Breast epithelium (tissue), 3 donors: Measurements from ENCODE around the gene DMRT1.

Source experiments
- POLR2A ChIP-seq: fragments of 450-650 bp; IDR thresholded peaks from one replicate; pipeline ENCODE4 v1.6.1; 2016; ENCODE audit warnings: antibody characterized with exemption, mild to moderate bottlenecking, moderate library complexity
- POLR2AphosphoS5 ChIP-seq, 3 donors: sonication (generic); formaldehyde crosslinking; IDR thresholded peaks; one replicate each; pipeline ENCODE4 v1.6.1; 2017; ENCODE audit warnings: antibody characterized with exemption in 3 of 3
- TF ChIP-seq, protein P1 (sequence below), 3 donors: fragments of 450-650 bp; IDR thresholded peaks; one replicate each; pipeline ENCODE4 v1.5.1; 2016 to 2017; ENCODE audit warnings: antibody characterized with exemption in 3 of 3, mild to moderate bottlenecking in 3 of 3, moderate library complexity in 3 of 3

DNA sequence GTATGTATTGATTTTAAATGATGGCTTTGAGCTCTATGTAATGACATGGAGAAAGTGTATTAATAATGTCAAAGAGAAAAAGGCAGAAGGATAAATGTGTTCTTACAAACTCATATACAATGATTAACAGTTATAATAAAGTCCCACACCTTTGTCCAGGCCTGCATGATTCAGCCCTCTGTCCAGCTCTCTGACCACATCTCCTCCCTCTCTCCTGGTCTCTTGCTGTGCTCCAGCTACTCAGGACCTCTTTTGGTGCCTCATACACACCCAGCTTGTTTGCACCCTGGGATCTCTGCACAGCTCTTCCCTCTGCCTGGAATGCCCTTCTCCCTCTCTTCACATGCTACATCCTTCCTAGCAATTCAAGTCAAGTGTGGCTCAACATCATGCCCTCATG, 37.5 kb upstream of the DMRT1 start:
- TF ChIP-seq, protein P1, sequence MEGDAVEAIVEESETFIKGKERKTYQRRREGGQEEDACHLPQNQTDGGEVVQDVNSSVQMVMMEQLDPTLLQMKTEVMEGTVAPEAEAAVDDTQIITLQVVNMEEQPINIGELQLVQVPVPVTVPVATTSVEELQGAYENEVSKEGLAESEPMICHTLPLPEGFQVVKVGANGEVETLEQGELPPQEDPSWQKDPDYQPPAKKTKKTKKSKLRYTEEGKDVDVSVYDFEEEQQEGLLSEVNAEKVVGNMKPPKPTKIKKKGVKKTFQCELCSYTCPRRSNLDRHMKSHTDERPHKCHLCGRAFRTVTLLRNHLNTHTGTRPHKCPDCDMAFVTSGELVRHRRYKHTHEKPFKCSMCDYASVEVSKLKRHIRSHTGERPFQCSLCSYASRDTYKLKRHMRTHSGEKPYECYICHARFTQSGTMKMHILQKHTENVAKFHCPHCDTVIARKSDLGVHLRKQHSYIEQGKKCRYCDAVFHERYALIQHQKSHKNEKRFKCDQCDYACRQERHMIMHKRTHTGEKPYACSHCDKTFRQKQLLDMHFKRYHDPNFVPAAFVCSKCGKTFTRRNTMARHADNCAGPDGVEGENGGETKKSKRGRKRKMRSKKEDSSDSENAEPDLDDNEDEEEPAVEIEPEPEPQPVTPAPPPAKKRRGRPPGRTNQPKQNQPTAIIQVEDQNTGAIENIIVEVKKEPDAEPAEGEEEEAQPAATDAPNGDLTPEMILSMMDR (IDR thresholded peaks at IDR 0.05), result no peak
- TF ChIP-seq POLR2A (no peak), POLR2AphosphoS5 (IDR thresholded peaks at IDR 0.05) (no peak)
